Ascending aorta (tissue), 2 donors: ENCODE results near the gene NRXN3. TPM values are rescaled to one million over a fixed set of nuclear protein-coding genes. Genes with fewer than 3 reads are reported as not detected.

ENCODE experiments used
- DNase-seq, 2 donors: peaks; one replicate each; pipeline ENCODE4 v3.0.0-alpha.2; 2019; ENCODE audit warnings: low spot score in 2 of 2
- H3K27ac ChIP-seq, 2 donors: fragments of 200-600 bp; sonication (generic); one replicate each; pipeline ENCODE4 v1.5.1; 2016 to 2017; ENCODE audit warnings: mild to moderate bottlenecking in 1 of 2
- H3K27me3 ChIP-seq: fragments of 200-600 bp; sonication (generic); one replicate; pipeline ENCODE4 v1.5.1; 2017
- H3K36me3 ChIP-seq, 2 donors: fragments of 200-600 bp; sonication (generic); one replicate each; pipeline ENCODE4 v1.5.1; 2016
- H3K4me1 ChIP-seq, 2 donors: fragments of 200-600 bp; sonication (generic); one replicate each; pipeline ENCODE4 v1.5.1; 2016 to 2017; ENCODE audit warnings: mild to moderate bottlenecking in 1 of 2
- H3K4me3 ChIP-seq, 2 donors: fragments of 200-600 bp; sonication (generic); one replicate each; pipeline ENCODE4 v1.5.1; 2016 to 2017; ENCODE audit warnings: mild to moderate bottlenecking in 1 of 2
- H3K9me3 ChIP-seq, 2 donors: fragments of 200-600 bp; sonication (generic); one replicate each; pipeline ENCODE4 v1.5.1; 2016
- intact Hi-C: fragments of 100-400 bp; cut with DNase I; formaldehyde crosslinking; loops from one replicate; pipeline ENCODE4 v1.15.1; 2023
- total RNA-seq: library from RNA; depleted of rRNA; stranded (reverse); fragments of >200 nt; gene quantifications from one replicate; pipeline ENCODE4 v1.1.0, GENCODE V29; 2016
- TF ChIP-seq, protein P1 (sequence below), 3 experiments: fragments of 200-600 bp in 2 of 3; fragments of 450-650 bp in 1 of 3; sonication (generic) in 2 of 3; IDR thresholded peaks; one replicate each; pipeline ENCODE4 v1.5.1; 2016 to 2019; ENCODE audit warnings: antibody characterized with exemption in 3 of 3, mild to moderate bottlenecking in 1 of 3, moderate library complexity in 1 of 3

Gene NRXN3
- total RNA-seq, 1 donor from 2014 or later, result 21.0 TPM

DNA sequence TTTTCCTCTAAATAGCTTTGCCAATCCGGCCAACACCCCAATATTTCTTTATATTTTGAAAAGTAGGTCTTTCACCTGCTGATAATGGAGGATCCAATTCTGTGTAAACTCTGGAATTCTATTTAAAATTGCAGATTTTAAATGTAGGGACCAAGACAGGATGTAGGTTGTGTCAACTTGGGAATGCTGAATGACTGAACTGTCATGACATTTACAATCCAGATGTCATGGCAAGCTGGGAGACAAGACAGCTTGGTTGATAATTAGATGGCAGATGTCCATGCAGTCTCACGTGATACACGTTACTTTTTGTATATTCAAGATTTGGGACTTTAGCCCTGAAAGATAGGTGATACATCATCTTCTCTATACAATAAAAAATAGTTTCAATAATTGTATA lies 1564.0 kb downstream of the NRXN3 start:
- Histone ChIP-seq H3K27me3 (no peaks in the 10 kb centered on the region), H3K4me1 (no peaks in the 10 kb centered on the region), H3K27ac (no peak overlapping the region), H3K36me3 (no peaks in the 10 kb centered on the region), H3K9me3 (peaks cover 0 to 9% of the 10 kb centered on the region in 2 donors), H3K4me3 (no peak overlapping the region)
- intact Hi-C loops, result no loop called here
- TF ChIP-seq, protein P1, sequence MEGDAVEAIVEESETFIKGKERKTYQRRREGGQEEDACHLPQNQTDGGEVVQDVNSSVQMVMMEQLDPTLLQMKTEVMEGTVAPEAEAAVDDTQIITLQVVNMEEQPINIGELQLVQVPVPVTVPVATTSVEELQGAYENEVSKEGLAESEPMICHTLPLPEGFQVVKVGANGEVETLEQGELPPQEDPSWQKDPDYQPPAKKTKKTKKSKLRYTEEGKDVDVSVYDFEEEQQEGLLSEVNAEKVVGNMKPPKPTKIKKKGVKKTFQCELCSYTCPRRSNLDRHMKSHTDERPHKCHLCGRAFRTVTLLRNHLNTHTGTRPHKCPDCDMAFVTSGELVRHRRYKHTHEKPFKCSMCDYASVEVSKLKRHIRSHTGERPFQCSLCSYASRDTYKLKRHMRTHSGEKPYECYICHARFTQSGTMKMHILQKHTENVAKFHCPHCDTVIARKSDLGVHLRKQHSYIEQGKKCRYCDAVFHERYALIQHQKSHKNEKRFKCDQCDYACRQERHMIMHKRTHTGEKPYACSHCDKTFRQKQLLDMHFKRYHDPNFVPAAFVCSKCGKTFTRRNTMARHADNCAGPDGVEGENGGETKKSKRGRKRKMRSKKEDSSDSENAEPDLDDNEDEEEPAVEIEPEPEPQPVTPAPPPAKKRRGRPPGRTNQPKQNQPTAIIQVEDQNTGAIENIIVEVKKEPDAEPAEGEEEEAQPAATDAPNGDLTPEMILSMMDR (IDR thresholded peaks at IDR 0.05), result no peak
- DNase-seq, result no peak

DNA sequence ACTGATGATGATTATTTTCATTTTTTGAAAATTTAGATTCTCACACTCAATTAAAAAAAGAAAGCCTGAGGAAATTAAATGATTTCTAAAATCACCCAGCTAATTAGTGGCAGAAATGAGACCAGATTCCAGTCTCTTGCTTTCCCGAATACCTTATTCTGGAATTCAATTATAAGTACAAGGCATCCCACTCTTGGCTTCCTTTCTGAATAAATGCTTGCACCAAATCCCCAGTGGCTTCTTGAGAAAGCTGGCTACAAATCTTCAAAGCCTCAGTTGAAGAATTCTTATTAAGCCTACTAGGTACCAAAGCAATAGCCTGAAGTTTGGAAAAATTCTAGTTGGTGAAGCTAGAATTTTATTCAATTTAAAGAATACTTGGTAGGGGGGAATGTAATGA lies 1564.5 kb downstream of the NRXN3 start:
- no peak for DNase-seq
- H3K27me3 ChIP-seq, result no peaks in the 10 kb centered on the region
- intact Hi-C loops, result no loop called here
- no peaks in the 10 kb centered on the region for H3K4me1 ChIP-seq
- no peak overlapping the region for H3K27ac ChIP-seq
- TF ChIP-seq, protein P1 (IDR thresholded peaks at IDR 0.05), result no peak
- H3K36me3 ChIP-seq, result no peaks in the 10 kb centered on the region
- H3K9me3 ChIP-seq, result peaks cover 0 to 9% of the 10 kb centered on the region in 2 donors
- H3K4me3 ChIP-seq, result no peak overlapping the region

DNA sequence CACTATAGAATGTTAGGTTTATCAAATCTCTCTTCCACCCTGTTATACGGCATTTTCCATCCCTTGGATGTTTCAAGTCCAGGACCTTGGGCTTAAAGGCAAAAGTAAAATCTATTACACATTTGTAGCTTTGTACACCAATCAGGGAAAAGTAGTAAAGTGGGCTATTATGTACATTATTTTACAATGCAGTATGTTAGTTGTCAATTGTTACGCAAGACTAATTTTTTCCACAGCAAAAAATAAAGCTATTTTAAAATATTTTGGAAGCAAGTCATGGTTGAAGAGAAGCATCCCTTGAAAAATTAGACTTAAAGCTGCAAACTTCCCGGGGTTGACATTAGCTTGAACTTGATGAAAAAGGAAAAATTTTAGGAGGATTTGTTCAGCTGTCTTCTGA lies 1564.9 kb downstream of the NRXN3 start:
- TF ChIP-seq, protein P1 (IDR thresholded peaks at IDR 0.05), result no peak
- Histone ChIP-seq H3K27me3 (no peaks in the 10 kb centered on the region), H3K36me3 (no peaks in the 10 kb centered on the region), H3K4me3 (no peak overlapping the region), H3K4me1 (no peaks in the 10 kb centered on the region), H3K9me3 (peaks cover 0 to 9% of the 10 kb centered on the region in 2 donors), H3K27ac (no peak overlapping the region)
- DNase-seq, result no peak
- intact Hi-C loops, result no loop called here

DNA sequence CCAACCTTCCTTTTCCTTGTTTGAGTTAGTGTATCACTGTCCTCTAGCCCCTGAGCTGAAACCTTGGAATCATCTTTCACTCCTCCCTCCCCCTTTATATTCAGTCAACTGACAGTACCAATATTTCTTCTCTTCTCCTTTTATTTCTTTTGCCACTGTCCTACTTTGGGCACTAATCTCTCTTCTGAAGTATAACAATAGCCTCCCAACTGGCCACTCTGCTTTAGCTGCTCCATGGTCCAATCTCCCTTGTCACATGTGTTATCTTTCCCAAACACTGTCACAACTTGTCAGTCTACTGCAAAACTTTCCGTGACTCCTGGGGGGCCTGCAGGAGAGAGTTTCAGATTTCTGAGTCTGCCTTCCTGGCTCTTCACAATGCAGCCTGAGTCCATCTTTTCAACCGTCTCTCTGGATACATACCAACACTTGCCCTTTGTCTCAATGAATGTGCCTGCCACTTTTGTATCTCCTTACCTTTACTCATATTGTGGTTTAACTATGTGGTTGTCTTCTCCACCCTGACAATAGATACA lies 1570.0 kb downstream of the NRXN3 start:
- Histone ChIP-seq H3K36me3 (no peaks in the 10 kb centered on the region), H3K27me3 (no peaks in the 10 kb centered on the region), H3K4me3 (no peak overlapping the region), H3K4me1 (no peaks in the 10 kb centered on the region), H3K9me3 (peaks cover 0 to 9% of the 10 kb centered on the region in 2 donors), H3K27ac (no peak overlapping the region)
- intact Hi-C loops, result no loop called here
- no peak for DNase-seq
- TF ChIP-seq, protein P1 (IDR thresholded peaks at IDR 0.05), result no peak

DNA sequence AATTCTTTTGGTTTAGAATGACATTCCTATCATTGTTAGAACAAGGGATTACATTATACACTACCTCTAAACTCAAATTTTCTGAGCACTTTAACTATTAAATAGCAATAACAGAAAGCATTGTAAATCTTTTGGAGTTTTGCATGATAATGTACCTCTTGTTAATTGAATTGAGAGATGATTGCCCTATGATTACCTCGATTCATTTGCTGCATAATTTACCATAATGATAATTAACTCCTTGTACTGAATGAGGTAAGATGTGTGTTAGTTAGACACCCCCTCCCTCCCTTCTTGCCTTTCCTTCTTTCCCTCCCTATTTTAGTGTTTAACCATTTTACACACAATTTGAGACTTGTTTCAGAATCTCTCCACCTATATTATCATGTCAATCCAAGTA lies 1572.0 kb downstream of the NRXN3 start:
- Histone ChIP-seq H3K4me3 (no peak overlapping the region), H3K9me3 (peaks cover 0 to 1% of the 10 kb centered on the region in 2 donors), H3K27me3 (no peaks in the 10 kb centered on the region), H3K27ac (no peak overlapping the region), H3K36me3 (no peaks in the 10 kb centered on the region), H3K4me1 (no peaks in the 10 kb centered on the region)
- TF ChIP-seq, protein P1 (IDR thresholded peaks at IDR 0.05), result no peak
- no peak for DNase-seq
- intact Hi-C loops, result no loop called here

DNA sequence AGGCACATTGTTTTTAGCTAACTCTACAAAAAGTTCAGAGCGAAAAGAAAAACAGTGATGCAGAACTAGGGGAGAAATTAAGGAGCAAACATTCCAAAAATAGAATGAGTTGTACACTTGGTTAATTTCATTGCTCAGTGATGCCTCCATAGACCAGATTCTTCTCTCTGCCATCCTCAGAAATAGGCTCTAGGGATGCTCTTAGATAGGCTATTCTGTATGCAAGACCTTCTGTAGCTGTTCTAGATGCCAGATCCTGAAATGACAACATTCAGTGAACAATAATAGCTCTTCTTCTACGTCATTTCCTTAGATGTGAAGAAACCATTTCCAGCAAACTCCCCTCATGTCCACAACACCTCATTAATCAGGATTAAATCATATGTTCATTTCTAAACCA lies 1574.9 kb downstream of the NRXN3 start:
- intact Hi-C loops, result no loop called here

More for the DNA sequence above, 1574.9 kb downstream of the NRXN3 start:
- Histone ChIP-seq H3K27ac (no peak overlapping the region), H3K36me3 (no peaks in the 10 kb centered on the region), H3K9me3 (no peaks in the 10 kb centered on the region), H3K4me1 (no peaks in the 10 kb centered on the region), H3K4me3 (no peak overlapping the region), H3K27me3 (no peaks in the 10 kb centered on the region)
- DNase-seq, result no peak
- TF ChIP-seq, protein P1 (IDR thresholded peaks at IDR 0.05), result no peak
